A673 (cell line): ENCODE measurements around the gene ACCS. TPM values are rescaled to one million over a fixed set of nuclear protein-coding genes. Genes with fewer than 3 reads are reported as not detected.

Source experiments
- BruUV-seq: library from RNA; stranded (reverse); fragments of 400-500 nt; replicated peaks from 2 replicates; lab custom pipeline; 2021; lab: Mats Ljungman, UMichigan
- CTCF ChIA-PET: fragments of 300-600 bp; sonication (Branson Sonifier 250); formaldehyde crosslinking; loops from one replicate; lab custom pipeline; 2022; ENCODE audit warnings: antibody characterized with exemption; lab: Charles Lee
- POLR2A ChIA-PET: fragments of 300-600 bp; sonication (Branson Sonifier 250); formaldehyde crosslinking; loops from one replicate; lab custom pipeline; 2022; ENCODE audit warnings: antibody characterized with exemption; ENCODE audit not compliant: low non-redundant PET; lab: Charles Lee
- DNase-seq: peaks from one replicate; pipeline ENCODE4 v3.0.0-alpha.2; 2015; ENCODE audit warnings: low spot score
- H3K27ac ChIP-seq: fragments of 200-600 bp; sonication (generic); 2 replicates; pipeline ENCODE4 v1.5.1; 2016; ENCODE audit warnings: mixed run types, low read depth, mild to moderate bottlenecking, mixed read lengths, antibody characterized with exemption, low read length; ENCODE audit not compliant: poor library complexity, severe bottlenecking
- H3K27me3 ChIP-seq: fragments of 200-600 bp; sonication (generic); replicated peaks from 2 replicates; pipeline ENCODE4 v1.6.1; 2017; ENCODE audit warnings: mixed run types, low read depth, mild to moderate bottlenecking, mixed read lengths, antibody characterized with exemption, low read length; ENCODE audit not compliant: insufficient read depth, poor library complexity
- H3K36me3 ChIP-seq: fragments of 200-600 bp; sonication (generic); 2 replicates; pipeline ENCODE4 v1.6.1; 2016; ENCODE audit warnings: mixed run types, mild to moderate bottlenecking, mixed read lengths, antibody characterized with exemption, low read length; ENCODE audit not compliant: insufficient read depth, poor library complexity, severe bottlenecking
- H3K4me1 ChIP-seq: fragments of 200-600 bp; sonication (generic); 2 replicates; pipeline ENCODE4 v1.6.1; 2017; ENCODE audit warnings: mixed run types, mild to moderate bottlenecking, mixed read lengths, antibody characterized with exemption, low read length; ENCODE audit not compliant: insufficient read depth, poor library complexity, severe bottlenecking
- H3K4me3 ChIP-seq: fragments of 200-600 bp; sonication (generic); 2 replicates; pipeline ENCODE4 v1.5.1; 2016; ENCODE audit warnings: low read depth, mixed run types, mild to moderate bottlenecking, mixed read lengths, low read length; ENCODE audit not compliant: poor library complexity, severe bottlenecking
- H3K9me3 ChIP-seq: fragments of 200-600 bp; sonication (generic); 2 replicates; pipeline ENCODE4 v1.6.1; 2016; ENCODE audit warnings: mixed run types, low read depth, mild to moderate bottlenecking, mixed read lengths, antibody characterized with exemption, low read length; ENCODE audit not compliant: poor library complexity, severe bottlenecking
- EZH2 ChIP-seq: fragments of 200-600 bp; sonication (generic); IDR thresholded peaks from 2 replicates; pipeline ENCODE4 v1.6.1; 2017; ENCODE audit warnings: borderline replicate concordance, low read depth, mild to moderate bottlenecking, mixed read lengths, antibody characterized with exemption, low read length; ENCODE audit not compliant: poor library complexity, severe bottlenecking
- intact Hi-C: fragments of 100-400 bp; cut with micrococcal nuclease; formaldehyde crosslinking; loops from one replicate; pipeline ENCODE4 v1.10.0; 2022; ENCODE audit not compliant: unreplicated experiment
- total RNA-seq: library from RNA; stranded (reverse); gene quantifications from 2 replicates; pipeline ENCODE4 v1.2.3, GENCODE V29; 2021
- TF ChIP-seq, protein P1 (sequence below): fragments of 300-800, 200-600 bp; sonication (generic); conservative IDR thresholded peaks from 2 replicates; pipeline ENCODE4 v1.5.1; 2017; ENCODE audit warnings: low read depth, mild to moderate bottlenecking, antibody characterized with exemption, low read length, moderate library complexity, mixed read lengths

Gene ACCS
- total RNA-seq, 1 experiment from 2014 or later, result 28.4 TPM

DNA sequence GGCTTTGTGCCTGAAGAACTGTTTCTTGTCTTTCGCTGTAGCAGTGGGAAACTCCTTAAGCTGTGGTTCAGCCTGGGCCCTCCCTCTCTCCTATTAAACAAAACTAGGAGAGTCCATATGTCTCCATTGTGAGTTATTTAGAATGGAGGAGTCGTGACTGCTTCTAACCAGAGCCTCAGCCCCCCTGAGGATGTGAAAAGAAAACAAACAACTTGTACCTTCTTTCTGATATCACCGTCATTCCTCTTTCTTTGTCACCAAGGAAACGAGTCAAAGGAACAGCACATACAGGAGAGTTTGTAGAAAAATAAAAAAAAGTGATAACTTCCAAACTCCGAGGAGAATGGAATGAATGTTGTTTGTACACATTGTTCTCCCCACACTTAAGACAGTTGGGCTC lies 17.8 kb downstream of the ACCS start:
- POLR2A ChIA-PET, result no interaction called here
- no peak for DNase-seq
- Histone ChIP-seq H3K27me3 (no peaks in the 10 kb centered on the region), H3K4me3 (no peak overlapping the region), H3K4me1 (no peaks in the 10 kb centered on the region), H3K27ac (no peak overlapping the region), H3K36me3 (no peaks in the 10 kb centered on the region), H3K9me3 (no peaks in the 10 kb centered on the region)
- intact Hi-C loops, result no loop called here
- no TSS peak for BruUV-seq
- no peak for TF ChIP-seq EZH2
- CTCF ChIA-PET, result interaction anchor here (3.4 kb wide), 1 partner anchor 11 kb away, joined by 21 read pairs; the partner anchor contains the start of gene EXT2

- no peak for DNase-seq
- no peaks in the 10 kb centered on the region for H3K4me1 ChIP-seq
- ChIA-PET CTCF (interaction anchor here (3.4 kb wide), 1 partner anchor 10 kb away, joined by 21 read pairs; the partner anchor contains the start of gene EXT2), POLR2A (no interaction called here)
- no peak overlapping the region for H3K4me3 ChIP-seq
- H3K36me3 ChIP-seq, result no peaks in the 10 kb centered on the region
- no TSS peak for BruUV-seq
- no peak overlapping the region for H3K27ac ChIP-seq
- no peaks in the 10 kb centered on the region for H3K9me3 ChIP-seq
- intact Hi-C loops, result no loop called here
- no peaks in the 10 kb centered on the region for H3K27me3 ChIP-seq
- TF ChIP-seq EZH2, result no peak
- TF ChIP-seq, protein P1, sequence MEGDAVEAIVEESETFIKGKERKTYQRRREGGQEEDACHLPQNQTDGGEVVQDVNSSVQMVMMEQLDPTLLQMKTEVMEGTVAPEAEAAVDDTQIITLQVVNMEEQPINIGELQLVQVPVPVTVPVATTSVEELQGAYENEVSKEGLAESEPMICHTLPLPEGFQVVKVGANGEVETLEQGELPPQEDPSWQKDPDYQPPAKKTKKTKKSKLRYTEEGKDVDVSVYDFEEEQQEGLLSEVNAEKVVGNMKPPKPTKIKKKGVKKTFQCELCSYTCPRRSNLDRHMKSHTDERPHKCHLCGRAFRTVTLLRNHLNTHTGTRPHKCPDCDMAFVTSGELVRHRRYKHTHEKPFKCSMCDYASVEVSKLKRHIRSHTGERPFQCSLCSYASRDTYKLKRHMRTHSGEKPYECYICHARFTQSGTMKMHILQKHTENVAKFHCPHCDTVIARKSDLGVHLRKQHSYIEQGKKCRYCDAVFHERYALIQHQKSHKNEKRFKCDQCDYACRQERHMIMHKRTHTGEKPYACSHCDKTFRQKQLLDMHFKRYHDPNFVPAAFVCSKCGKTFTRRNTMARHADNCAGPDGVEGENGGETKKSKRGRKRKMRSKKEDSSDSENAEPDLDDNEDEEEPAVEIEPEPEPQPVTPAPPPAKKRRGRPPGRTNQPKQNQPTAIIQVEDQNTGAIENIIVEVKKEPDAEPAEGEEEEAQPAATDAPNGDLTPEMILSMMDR, result no peak
Measured at GRCh38 chr11:44085330-44085729, 19.3 kb downstream of the ACCS start.

GRCh38 chr11:44088377-44088776 lies 22.3 kb downstream of the ACCS start:
- H3K36me3 ChIP-seq, result no peaks in the 10 kb centered on the region
- no peak overlapping the region for H3K27ac ChIP-seq
- no peaks in the 10 kb centered on the region for H3K9me3 ChIP-seq
- CTCF ChIA-PET, result no interaction called here
- no peak for DNase-seq
- no peaks in the 10 kb centered on the region for H3K27me3 ChIP-seq
- intact Hi-C loops, result no loop called here
- no TSS peak for BruUV-seq
- POLR2A ChIA-PET, result no interaction called here
- TF ChIP-seq, protein P1, result no peak
- TF ChIP-seq EZH2, result no peak
- no peak overlapping the region for H3K4me3 ChIP-seq
- H3K4me1 ChIP-seq, result no peaks in the 10 kb centered on the region

- POLR2A ChIA-PET, result no interaction called here
- no peak overlapping the region for H3K4me3 ChIP-seq
- no peak for DNase-seq
- BruUV-seq, result no TSS peak
- H3K9me3 ChIP-seq, result no peaks in the 10 kb centered on the region
- CTCF ChIA-PET, result no interaction called here
- H3K27ac ChIP-seq, result no peak overlapping the region
- TF ChIP-seq, protein P1, result no peak
- no peak for TF ChIP-seq EZH2
- intact Hi-C loops, result no loop called here
- no peaks in the 10 kb centered on the region for H3K4me1 ChIP-seq
- H3K36me3 ChIP-seq, result no peaks in the 10 kb centered on the region
- H3K27me3 ChIP-seq, result no peaks in the 10 kb centered on the region
Measured at GRCh38 chr11:44088871-44089270, 22.8 kb downstream of the ACCS start.
